Measurements from ENCODE around the gene ZNF22. TPM values are rescaled to one million over a fixed set of nuclear protein-coding genes. Genes with fewer than 3 reads are reported as not detected.

The ZNF22 gene
- polyA plus RNA-seq, 6 donors from 2014 or later: 52.9 to 73.2 (median 61.9) TPM

DNA sequence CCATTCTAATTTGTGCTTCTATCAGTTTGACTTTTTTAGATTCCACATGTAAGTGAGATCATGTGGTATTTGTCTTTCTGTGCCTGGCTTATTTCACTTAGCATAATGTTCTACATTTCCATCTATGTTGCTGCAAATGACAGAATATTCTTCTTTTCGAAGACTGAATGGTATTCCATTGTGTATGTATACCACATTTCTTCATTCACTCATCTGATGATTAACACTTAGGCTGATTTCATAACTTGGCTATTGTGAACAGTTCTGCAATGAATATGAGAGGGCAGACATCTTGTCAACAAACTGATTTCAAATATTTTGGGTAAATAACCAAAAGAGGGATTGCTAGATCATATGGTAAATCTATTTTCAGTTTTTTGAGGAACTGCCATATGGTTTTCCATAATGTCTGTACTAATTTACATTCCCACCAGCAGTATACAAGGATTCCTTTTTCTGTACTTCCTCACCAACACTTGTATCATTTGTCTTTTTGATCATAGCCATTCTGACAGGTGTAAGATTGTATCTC, 52.9 kb downstream of the ZNF22 start:
- ATAC-seq (ENCODE audit: low read depth in 2 of 2) (no peak), DNase-seq (no peak)
- Mint-ChIP-seq H3K27me3 (peaks cover 0 to 8% (median 0%) of the 10 kb centered on the region in 3 donors), H3K36me3 (no peaks in the 10 kb centered on the region), H3K4me1 (no peaks in the 10 kb centered on the region), H3K9me3 (peaks cover 0 to 16% (median 9%) of the 10 kb centered on the region in 7 donors), H3K4me3 (no peak overlapping the region), H3K27ac (no peak overlapping the region)

Other genes starting within 250 kb of the ZNF22 start
- gene TMEM72, start 89.6 kb upstream of the ZNF22 start, polyA plus RNA-seq (ENCODE audit: low read depth in 6 of 6): not detected
- gene RASSF4, start 41.1 kb upstream of the ZNF22 start, polyA plus RNA-seq (ENCODE audit: low read depth in 6 of 6): under 1 TPM in 4 of 6 donors, not detected in 2; 0.06 to 0.60 (median 0.27) TPM
- not detected for gene DEPP1, start 22.1 kb upstream of the ZNF22 start, polyA plus RNA-seq (ENCODE audit: low read depth in 6 of 6)